ENCODE measurements around the gene DDX6. TPM values are rescaled to one million over a fixed set of nuclear protein-coding genes. Genes with fewer than 3 reads are reported as not detected.
A peak's percentile ranks its signal among the peaks of the same experiment; 100 is the strongest.

DDX6 gene
- total RNA-seq, 1 experiment from 2014 or later: 229 TPM

DNA sequence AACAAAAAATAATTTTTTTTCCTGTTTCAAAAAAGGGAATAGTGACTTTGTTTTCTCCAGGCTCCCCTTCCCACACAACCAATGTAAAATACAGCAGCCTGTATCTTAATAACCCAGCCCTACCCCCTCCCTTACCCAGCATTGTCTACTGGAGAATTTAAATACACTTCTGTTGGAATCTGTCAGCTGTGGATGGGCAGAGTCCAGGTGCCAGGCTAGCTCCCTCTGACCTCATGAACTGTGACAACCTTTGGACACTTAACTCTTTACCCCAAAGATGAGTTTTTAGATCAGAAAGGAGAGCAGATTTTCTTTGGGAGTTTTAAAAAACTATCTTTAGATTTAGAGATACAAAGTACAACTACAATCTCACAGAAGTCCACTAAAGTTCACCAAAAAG lies 42.9 kb downstream of the DDX6 start:
- no peak overlapping the region for H3K4me3 ChIP-seq (ENCODE audit: low read depth, low read length, poor library complexity, severe bottlenecking)
- no peaks in the 10 kb centered on the region for H3K9me3 ChIP-seq (ENCODE audit: low read depth, low read length, poor library complexity, severe bottlenecking)
- H3K27ac ChIP-seq (ENCODE audit: low read depth, low read length, poor library complexity, severe bottlenecking): no peak overlapping the region
- no peak for DNase-seq (ENCODE audit: low spot score)
- TSS peak; percentile 29 for BruUV-seq (replicated peaks)
- peaks cover 9% of the 10 kb centered on the region for H3K4me1 ChIP-seq (ENCODE audit: insufficient read depth, low read length, poor library complexity, severe bottlenecking)
- H3K27me3 ChIP-seq (replicated peaks; ENCODE audit: insufficient read depth, low read depth, low read length, poor library complexity): no peaks in the 10 kb centered on the region
- peaks cover 42% of the 10 kb centered on the region for H3K36me3 ChIP-seq (ENCODE audit: insufficient read depth, low read length, poor library complexity, severe bottlenecking)
- ChIA-PET CTCF (no interaction called here), POLR2A (ENCODE audit: low non-redundant PET) (no interaction called here)
- intact Hi-C loops (cut with micrococcal nuclease; ENCODE audit: unreplicated experiment): no loop called here
- TF ChIP-seq CTCF (conservative IDR thresholded peaks at IDR 0.05; ENCODE audit: low read depth, low read length) (no peak), EZH2 (IDR thresholded peaks at IDR 0.05; ENCODE audit: borderline replicate concordance, low read depth, low read length, poor library complexity, severe bottlenecking) (no peak)

- Histone ChIP-seq H3K4me3 (ENCODE audit: low read depth, low read length, poor library complexity, severe bottlenecking) (no peak overlapping the region), H3K27me3 (replicated peaks; ENCODE audit: insufficient read depth, low read depth, low read length, poor library complexity) (no peaks in the 10 kb centered on the region), H3K9me3 (ENCODE audit: low read depth, low read length, poor library complexity, severe bottlenecking) (no peaks in the 10 kb centered on the region), H3K36me3 (ENCODE audit: insufficient read depth, low read length, poor library complexity, severe bottlenecking) (peaks cover 32% of the 10 kb centered on the region), H3K27ac (ENCODE audit: low read depth, low read length, poor library complexity, severe bottlenecking) (peak overlapping the region; percentile 5), H3K4me1 (ENCODE audit: insufficient read depth, low read length, poor library complexity, severe bottlenecking) (peaks cover 9% of the 10 kb centered on the region)
- TF ChIP-seq CTCF (conservative IDR thresholded peaks at IDR 0.05; ENCODE audit: low read depth, low read length) (no peak), EZH2 (IDR thresholded peaks at IDR 0.05; ENCODE audit: borderline replicate concordance, low read depth, low read length, poor library complexity, severe bottlenecking) (no peak)
- POLR2A ChIA-PET (ENCODE audit: low non-redundant PET): no interaction called here
- intact Hi-C loops (cut with micrococcal nuclease; ENCODE audit: unreplicated experiment): no loop called here
- CTCF ChIA-PET: no interaction called here
- DNase-seq (ENCODE audit: low spot score): no peak
- BruUV-seq (replicated peaks): no TSS peak
Observed at GRCh38 chr11:118746988-118747585, 43.9 kb downstream of the DDX6 start.

- H3K9me3 ChIP-seq (ENCODE audit: low read depth, low read length, poor library complexity, severe bottlenecking): no peaks in the 10 kb centered on the region
- peak; percentile 80 for DNase-seq (ENCODE audit: low spot score)
- H3K4me1 ChIP-seq (ENCODE audit: insufficient read depth, low read length, poor library complexity, severe bottlenecking): peaks cover 14% of the 10 kb centered on the region
- peaks cover 3% of the 10 kb centered on the region for H3K36me3 ChIP-seq (ENCODE audit: insufficient read depth, low read length, poor library complexity, severe bottlenecking)
- intact Hi-C loops (cut with micrococcal nuclease; ENCODE audit: unreplicated experiment): no loop called here
- CTCF ChIA-PET: no interaction called here
- no peaks in the 10 kb centered on the region for H3K27me3 ChIP-seq (replicated peaks; ENCODE audit: insufficient read depth, low read depth, low read length, poor library complexity)
- no peak overlapping the region for H3K27ac ChIP-seq (ENCODE audit: low read depth, low read length, poor library complexity, severe bottlenecking)
- no TSS peak for BruUV-seq (replicated peaks)
- TF ChIP-seq CTCF (conservative IDR thresholded peaks at IDR 0.05; ENCODE audit: low read depth, low read length): no peak
- no peak for TF ChIP-seq EZH2 (IDR thresholded peaks at IDR 0.05; ENCODE audit: borderline replicate concordance, low read depth, low read length, poor library complexity, severe bottlenecking)
- POLR2A ChIA-PET (ENCODE audit: low non-redundant PET): interaction anchor here (0.6 kb wide), 1 partner anchor 341 kb away, joined by 3 read pairs; no protein-coding TSS in a partner anchor
- no peak overlapping the region for H3K4me3 ChIP-seq (ENCODE audit: low read depth, low read length, poor library complexity, severe bottlenecking)
Observed at GRCh38 chr11:118744046-118744445, 46.9 kb downstream of the DDX6 start.
